NOMO-1 treated with dmso at 0.1 percent for 144 hours (cell line): Measurements from ENCODE around the gene CNOT6.
"Not testable (repeated sequence)": the region's sequence is repeated elsewhere in the genome, so short reads cannot be mapped to it uniquely, and the experiment has no call there.

Source experiments
- DNase-seq: peaks from one replicate; lab custom pipeline; 2025; ENCODE audit not compliant: unreplicated experiment; lab: John Stamatoyannopoulos, UW

CNOT6 gene

GRCh38 chr5:180494060-180494509 is at the start of gene CNOT6:
Gene CNOT6 (plus strand): TSS chr5:180494379. CDS start chr5:180529277, 34,898 bp downstream.
- DNase-seq, result peak; percentile 85

GRCh38 chr5:180454752-180455151 is 39.4 kb upstream of the CNOT6 start:
- DNase-seq, result no peak

GRCh38 chr5:180455872-180456271 is 38.3 kb upstream of the CNOT6 start:
- no peak for DNase-seq

- DNase-seq, result no peak
These were observed 37.4 kb upstream of the CNOT6 start for GRCh38 chr5:180456792-180457191.

- not testable (repeated sequence) for DNase-seq
These were observed 35.1 kb upstream of the CNOT6 start for GRCh38 chr5:180458852-180459673.

GRCh38 chr5:180459674-180460142 is 34.5 kb upstream of the CNOT6 start:
- DNase-seq, result not testable (repeated sequence)

GRCh38 chr5:180460834-180461233 is 33.3 kb upstream of the CNOT6 start:
- DNase-seq, result no peak

DNA sequence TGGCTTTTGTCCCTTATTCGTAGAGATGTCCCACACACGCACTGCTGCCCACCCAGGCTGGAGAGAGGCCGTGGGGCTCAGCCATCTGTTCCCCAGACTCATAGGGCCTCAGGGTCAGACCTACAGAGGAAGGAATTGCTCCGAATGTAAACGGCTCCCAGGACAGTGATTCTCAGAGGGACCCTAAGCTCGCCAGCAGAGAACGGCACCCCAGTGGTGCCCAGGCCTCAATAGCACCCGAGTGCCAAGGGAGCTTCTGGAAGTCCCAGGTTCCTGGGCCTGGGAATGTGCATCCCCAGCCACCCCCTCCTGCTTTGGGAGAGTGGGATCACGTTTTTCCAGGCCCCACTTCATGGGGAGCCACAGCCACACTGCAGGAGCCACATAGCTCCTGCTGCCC is 32.9 kb upstream of the CNOT6 start:
- DNase-seq, result no peak

DNA sequence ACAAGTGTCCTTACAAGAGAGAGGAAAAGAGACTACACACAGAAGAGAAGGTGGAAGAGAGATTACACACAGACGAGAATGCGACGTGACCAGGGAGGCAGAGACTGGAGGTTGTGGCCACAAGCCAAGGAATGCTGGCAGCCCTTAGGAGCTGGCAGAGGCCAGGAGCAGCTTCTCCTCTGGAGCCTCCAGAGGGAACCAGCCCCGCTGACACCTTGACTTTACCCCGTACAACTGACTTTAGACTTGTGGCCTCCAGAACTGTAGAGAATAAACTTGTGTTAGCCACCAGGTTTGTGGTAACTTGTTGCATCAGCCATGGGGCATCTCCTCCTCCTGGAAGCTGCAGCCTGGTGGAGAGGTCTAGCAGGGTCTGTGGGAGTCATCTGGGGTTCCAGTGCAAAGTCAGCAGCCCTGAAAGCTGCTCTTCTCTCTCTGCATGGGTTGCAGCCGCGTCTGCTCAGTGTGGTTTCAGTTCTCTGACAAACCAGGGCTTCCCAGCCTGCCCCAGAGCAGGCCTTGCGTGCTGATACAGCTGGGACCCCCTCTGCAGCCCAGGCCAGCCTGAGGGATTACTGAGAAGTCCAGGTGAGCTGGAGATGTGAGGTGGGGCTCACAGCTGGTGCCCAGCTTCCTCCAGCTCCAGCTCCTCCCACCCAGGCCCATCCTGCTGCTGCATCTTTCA is 30.8 kb upstream of the CNOT6 start:
- no peak for DNase-seq

- DNase-seq, result no peak
These were observed 30.1 kb upstream of the CNOT6 start for GRCh38 chr5:180463916-180464602.

DNA sequence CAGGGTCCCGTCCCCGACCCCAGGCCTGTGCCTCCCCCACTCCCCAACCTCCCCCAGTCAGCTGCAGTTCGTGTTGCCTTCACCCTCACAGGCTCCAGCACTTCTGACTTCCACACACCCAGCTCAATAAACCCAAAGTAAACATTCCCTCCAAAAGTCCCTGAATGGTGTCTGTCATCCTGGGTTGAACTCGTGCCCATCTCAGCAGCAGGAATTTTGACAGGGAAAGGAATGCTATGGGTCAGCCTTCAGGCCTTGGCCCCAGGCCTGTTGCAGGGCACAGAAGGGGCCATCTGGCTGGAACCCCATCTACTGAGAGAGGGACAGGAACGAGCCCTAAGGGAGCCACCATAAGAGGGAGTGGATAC is 29.6 kb upstream of the CNOT6 start:
- no peak for DNase-seq

- DNase-seq, result not testable (repeated sequence)
These were observed 29.1 kb upstream of the CNOT6 start for GRCh38 chr5:180465052-180465451.

DNA sequence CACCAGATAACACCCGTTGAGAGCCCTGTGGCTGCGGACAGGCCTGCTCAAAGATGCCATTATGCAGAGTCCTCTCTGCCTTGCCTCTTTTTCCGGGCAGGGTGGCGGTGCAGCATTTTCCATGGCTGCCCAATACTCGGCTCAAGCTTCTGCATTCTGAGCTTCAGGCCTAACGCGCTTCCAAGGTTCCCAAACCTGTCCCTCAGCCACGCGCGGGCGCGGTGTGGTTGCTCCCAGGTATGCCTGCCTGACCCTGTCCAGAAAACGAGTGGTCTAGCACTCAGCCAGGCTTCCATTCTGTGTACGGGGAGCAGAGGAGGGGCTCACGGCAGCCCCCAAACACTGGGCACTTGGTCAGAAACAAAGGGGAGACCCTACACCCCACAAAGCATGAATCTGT is 27.9 kb upstream of the CNOT6 start:
- no peak for DNase-seq

DNA sequence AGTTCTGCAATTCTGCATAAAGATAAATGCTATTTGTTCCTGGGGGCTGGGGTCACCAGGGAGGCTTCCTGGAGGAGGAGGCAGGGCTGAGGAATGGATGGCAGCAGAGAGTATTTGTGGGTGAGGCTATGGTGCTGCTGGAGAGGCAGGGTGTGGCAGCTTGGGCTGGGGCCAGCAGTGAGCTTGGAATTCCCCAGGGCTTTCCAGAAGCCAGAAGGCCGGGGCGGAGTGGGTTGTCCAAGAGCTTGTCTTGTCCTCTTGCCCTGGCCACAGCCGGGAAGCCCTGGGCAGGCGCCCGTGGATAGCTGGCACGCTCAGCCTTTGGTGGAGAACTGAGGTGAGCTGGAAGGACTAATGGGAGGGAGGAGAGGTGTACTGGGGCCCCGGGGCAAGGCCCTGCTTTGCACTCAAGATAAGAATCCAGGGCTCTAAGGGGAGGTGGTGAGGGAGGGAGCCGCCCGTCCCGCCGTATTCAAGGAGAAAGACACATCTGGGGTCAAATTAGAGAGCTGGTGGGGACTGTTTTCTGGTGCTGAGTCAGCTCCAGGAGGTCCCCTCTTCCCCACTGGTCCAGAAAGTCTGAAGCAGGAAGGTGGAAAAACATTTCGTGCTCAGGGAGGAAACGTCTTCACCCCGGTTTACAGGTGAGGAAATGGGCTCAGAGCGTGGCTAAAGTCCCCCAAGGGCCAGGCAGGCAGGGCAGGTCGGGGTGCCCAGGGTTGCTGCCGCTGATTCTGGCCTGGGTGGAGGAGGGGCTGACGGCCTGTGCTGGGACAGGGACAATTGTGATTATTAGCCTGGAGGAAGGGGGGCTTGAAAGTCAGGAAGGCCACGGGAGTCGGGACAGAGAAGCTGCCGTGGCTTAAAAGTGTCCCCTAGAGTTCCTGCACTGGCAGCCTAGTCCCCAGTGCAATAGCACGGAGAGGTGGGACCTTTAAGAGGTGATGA is 26.9 kb upstream of the CNOT6 start:
- DNase-seq, result no peak

GRCh38 chr5:180467989-180468731 is 26.0 kb upstream of the CNOT6 start:
- no peak for DNase-seq

- DNase-seq, result no peak
These were observed 25.2 kb upstream of the CNOT6 start for GRCh38 chr5:180468732-180469585.

DNA sequence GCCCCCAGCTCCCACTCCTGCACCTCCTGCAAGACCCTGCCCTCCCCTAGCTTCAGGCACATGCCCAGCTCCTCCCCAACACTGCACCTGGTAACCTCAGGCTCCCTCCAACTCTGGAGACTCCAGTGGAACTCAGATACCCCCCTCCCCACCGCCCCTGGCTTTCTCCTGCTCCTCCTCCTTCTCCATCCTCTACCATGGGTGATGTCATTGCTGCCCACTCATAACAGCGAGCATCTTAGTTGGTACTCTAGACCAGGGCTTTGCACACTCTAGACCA is 24.7 kb upstream of the CNOT6 start:
- DNase-seq, result no peak

DNA sequence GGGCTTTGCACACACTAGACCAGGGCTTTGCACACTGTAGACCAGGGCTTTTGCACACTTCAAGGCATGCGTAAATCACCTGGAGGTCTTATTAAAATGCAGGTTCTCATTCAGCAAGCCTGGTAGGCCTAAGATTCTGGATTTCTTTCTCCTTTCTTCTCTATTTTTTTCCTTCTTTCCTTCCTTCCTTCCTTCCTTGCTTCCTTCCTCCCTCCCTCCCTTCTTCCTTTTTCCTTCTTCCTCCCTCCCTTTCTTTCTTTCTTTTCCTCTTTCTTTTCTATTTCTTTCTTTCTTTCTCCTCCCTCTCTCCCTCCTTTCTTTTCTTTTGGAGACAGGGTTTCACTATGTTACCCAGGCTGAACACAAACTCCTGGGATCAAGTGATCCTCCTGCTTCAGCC is 24.3 kb upstream of the CNOT6 start:
- no peak for DNase-seq

- DNase-seq, result no peak
These were observed 23.8 kb upstream of the CNOT6 start for GRCh38 chr5:180470361-180470760.
